ENCODE results near the gene ENPP3.

The ENPP3 gene

GRCh38 chr6:131642565-131642964, 5.5 kb downstream of the ENPP3 start:
- no peak overlapping the region for H3K4me3 ChIP-seq
- no peak overlapping the region for H3K27ac ChIP-seq
- TF ChIP-seq CTCF (IDR thresholded peaks at IDR 0.05) = no peak
- DNase-seq (ENCODE audit: low spot score) = no peak

GRCh38 chr6:131642987-131643611, 6.0 kb downstream of the ENPP3 start:
- Histone ChIP-seq H3K27ac (no peak overlapping the region), H3K4me3 (no peak overlapping the region)
- DNase-seq (ENCODE audit: low spot score) = no peak
- no peak for TF ChIP-seq CTCF (IDR thresholded peaks at IDR 0.05)

GRCh38 chr6:131643855-131644460, 6.9 kb downstream of the ENPP3 start:
- no peak overlapping the region for H3K4me3 ChIP-seq
- no peak overlapping the region for H3K27ac ChIP-seq
- TF ChIP-seq CTCF (IDR thresholded peaks at IDR 0.05) = no peak
- DNase-seq (ENCODE audit: low spot score) = no peak

GRCh38 chr6:131644921-131645320, 7.8 kb downstream of the ENPP3 start:
- Histone ChIP-seq H3K27ac (no peak overlapping the region), H3K4me3 (no peak overlapping the region)
- TF ChIP-seq CTCF (IDR thresholded peaks at IDR 0.05) = no peak
- DNase-seq (ENCODE audit: low spot score) = no peak

GRCh38 chr6:131645846-131646245, 8.7 kb downstream of the ENPP3 start:
- Histone ChIP-seq H3K27ac (no peak overlapping the region), H3K4me3 (no peak overlapping the region)
- TF ChIP-seq CTCF (IDR thresholded peaks at IDR 0.05) = no peak
- DNase-seq (ENCODE audit: low spot score) = no peak

- Histone ChIP-seq H3K4me3 (no peak overlapping the region), H3K27ac (no peak overlapping the region)
- no peak for DNase-seq (ENCODE audit: low spot score)
- no peak for TF ChIP-seq CTCF (IDR thresholded peaks at IDR 0.05)
Observed at GRCh38 chr6:131646249-131646670, 9.2 kb downstream of the ENPP3 start.

GRCh38 chr6:131651782-131652181, 14.7 kb downstream of the ENPP3 start:
- no peak overlapping the region for H3K27ac ChIP-seq
- DNase-seq (ENCODE audit: low spot score) = no peak
- no peak overlapping the region for H3K4me3 ChIP-seq
- no peak for TF ChIP-seq CTCF (IDR thresholded peaks at IDR 0.05)

All from coronary artery (tissue), 2 donors.